Astrocyte (in vitro differentiated cells and primary cell): Measurements from ENCODE around the gene NCKAP5L. TPM values are rescaled to one million over a fixed set of nuclear protein-coding genes. Genes with fewer than 3 reads are reported as not detected.

Experiments
- DNase-seq: peaks from one replicate; pipeline ENCODE4 v3.0.0-alpha.2; 2010; ENCODE audit warnings: low read depth
- FAIRE-seq: peaks from 2 replicates; lab custom pipeline; 2011; peaks lifted over from hg19 to GRCh38; lab: Jason Lieb, UNC
- H2AFZ ChIP-seq: 2 replicates; pipeline ENCODE4 v1.6.0; 2012; ENCODE audit warnings: low read depth, low read length, inconsistent platforms
- H3K27ac ChIP-seq: 2 replicates; pipeline ENCODE4 v1.5.1; 2011; ENCODE audit warnings: low read depth, low read length, inconsistent platforms
- H3K27me3 ChIP-seq: 2 replicates; pipeline ENCODE4 v1.6.0; 2011; ENCODE audit warnings: low read length, inconsistent platforms; ENCODE audit not compliant: insufficient read depth
- H3K36me3 ChIP-seq: 2 replicates; pipeline ENCODE4 v1.5.1; 2011; ENCODE audit warnings: low read length, inconsistent platforms; ENCODE audit not compliant: insufficient read depth
- H3K4me1 ChIP-seq: 2 replicates; pipeline ENCODE4 v1.5.1; 2011; ENCODE audit warnings: low read length, inconsistent platforms; ENCODE audit not compliant: insufficient read depth
- H3K4me2 ChIP-seq: 2 replicates; pipeline ENCODE4 v1.6.0; 2012; ENCODE audit warnings: low read length, inconsistent platforms
- H3K4me3 ChIP-seq: 2 replicates; pipeline ENCODE4 v1.5.1; 2011; ENCODE audit warnings: low read depth, mild to moderate bottlenecking, low read length, inconsistent platforms; ENCODE audit not compliant: insufficient read depth
- H3K79me2 ChIP-seq: 2 replicates; pipeline ENCODE4 v1.6.0; 2012; ENCODE audit warnings: mild to moderate bottlenecking, low read length, inconsistent platforms; ENCODE audit not compliant: insufficient read depth
- H3K9ac ChIP-seq: 2 replicates; pipeline ENCODE4 v1.6.0; 2012; ENCODE audit warnings: mild to moderate bottlenecking, low read length, inconsistent platforms
- H3K9me3 ChIP-seq: 2 replicates; pipeline ENCODE4 v1.5.1; 2012; ENCODE audit warnings: low read depth, mild to moderate bottlenecking, low read length, inconsistent platforms; ENCODE audit not compliant: insufficient read depth
- H4K20me1 ChIP-seq: 2 replicates; pipeline ENCODE4 v1.6.0; 2012; ENCODE audit warnings: low read length, inconsistent platforms; ENCODE audit not compliant: insufficient read depth
- H3K27ac Mint-ChIP-seq: one replicate; pipeline ENCODE4 v1.8.0; 2021; ENCODE audit warnings: mild to moderate bottlenecking, mixed read lengths; ENCODE audit not compliant: unreplicated experiment
- H3K27me3 Mint-ChIP-seq: one replicate; pipeline ENCODE4 v1.8.0; 2021; ENCODE audit warnings: low read depth, mixed read lengths; ENCODE audit not compliant: unreplicated experiment
- H3K36me3 Mint-ChIP-seq: one replicate; pipeline ENCODE4 v1.8.0; 2021; ENCODE audit warnings: low read depth, mixed read lengths; ENCODE audit not compliant: unreplicated experiment
- H3K4me1 Mint-ChIP-seq: one replicate; pipeline ENCODE4 v1.8.0; 2021; ENCODE audit warnings: low read depth, mixed read lengths; ENCODE audit not compliant: unreplicated experiment
- H3K4me3 Mint-ChIP-seq: one replicate; pipeline ENCODE4 v1.8.0; 2021; ENCODE audit warnings: mild to moderate bottlenecking, moderate library complexity, mixed read lengths; ENCODE audit not compliant: unreplicated experiment
- H3K9me3 Mint-ChIP-seq: one replicate; pipeline ENCODE4 v1.8.0; 2021; ENCODE audit warnings: mild to moderate bottlenecking, mixed read lengths; ENCODE audit not compliant: unreplicated experiment
- CTCF ChIP-seq: IDR thresholded peaks from 2 replicates; pipeline ENCODE4 v1.5.1; 2011; ENCODE audit warnings: low read depth, mild to moderate bottlenecking, inconsistent platforms, low read length, moderate library complexity; ENCODE audit not compliant: insufficient read depth
- EZH2 ChIP-seq: IDR thresholded peaks from 2 replicates; pipeline ENCODE4 v1.6.1; 2012; ENCODE audit warnings: mild to moderate bottlenecking, low read length, inconsistent platforms; ENCODE audit not compliant: insufficient read depth
- total RNA-seq: library from RNA; stranded (reverse); gene quantifications from 2 replicates; pipeline ENCODE4 v1.2.1, GENCODE V29; 2021

Gene NCKAP5L
- total RNA-seq, 1 donor from 2014 or later = 59.5 TPM

DNA sequence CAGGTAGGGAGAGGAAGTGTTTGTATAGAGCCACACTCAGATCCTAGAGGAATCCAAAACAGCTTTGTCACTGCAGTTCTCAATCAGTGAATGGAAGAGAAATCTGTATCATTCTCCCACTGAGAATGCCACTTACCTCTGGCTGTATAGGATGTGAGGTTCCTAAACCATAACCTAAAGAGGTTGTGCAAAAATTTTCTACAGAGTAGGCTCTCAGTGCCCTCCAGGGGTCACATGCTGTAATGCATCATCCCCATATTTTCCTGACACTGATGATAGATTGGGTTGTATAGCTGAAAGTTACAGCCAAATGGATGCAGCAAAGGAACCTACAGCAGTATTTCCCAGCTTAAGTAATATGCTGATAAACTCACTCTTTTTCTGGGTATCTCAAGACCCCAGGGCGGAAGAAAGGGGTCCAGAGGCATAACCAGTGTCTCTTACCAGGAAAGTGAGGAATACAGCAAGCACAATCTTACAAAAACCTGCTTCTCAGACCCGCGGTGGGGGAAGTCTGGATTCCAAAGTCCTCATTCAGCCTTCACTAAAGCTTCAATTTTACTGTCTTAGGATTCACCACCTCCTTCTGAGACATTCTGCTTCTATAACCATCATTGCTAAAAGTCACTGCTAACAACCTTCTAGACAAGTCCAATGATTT lies 10.9 kb upstream of the NCKAP5L start:
- no peak overlapping the region for H3K27ac Mint-ChIP-seq
- no peak for FAIRE-seq

GRCh38 chr12:49832836-49833421 lies 4.7 kb upstream of the NCKAP5L start:
- no peaks in the 10 kb centered on the region for H3K9me3 Mint-ChIP-seq
- Histone ChIP-seq H3K79me2 (no peaks in the 10 kb centered on the region), H3K4me2 (no peak overlapping the region), H4K20me1 (peaks cover under 1% of the 10 kb centered on the region), H3K9me3 (no peaks in the 10 kb centered on the region), H3K9ac (no peak overlapping the region), H3K27ac (no peak overlapping the region), H3K27me3 (no peaks in the 10 kb centered on the region), H3K36me3 (peaks cover 3% of the 10 kb centered on the region), H3K4me1 (peaks cover 9% of the 10 kb centered on the region), H2AFZ (no peak overlapping the region), H3K4me3 (no peak overlapping the region)
- H3K36me3 Mint-ChIP-seq = no peaks in the 10 kb centered on the region
- peaks cover 9% of the 10 kb centered on the region for H3K4me1 Mint-ChIP-seq
- H3K4me3 Mint-ChIP-seq = no peak overlapping the region
- peaks cover 5% of the 10 kb centered on the region for H3K27me3 Mint-ChIP-seq
- TF ChIP-seq CTCF (no peak), EZH2 (no peak)
- FAIRE-seq = no peak
- H3K27ac Mint-ChIP-seq = peak overlapping the region; percentile 97
- peak; percentile 60 for DNase-seq

More for the DNA sequence above, 10.9 kb upstream of the NCKAP5L start:
- Mint-ChIP-seq H3K27me3 (peaks cover 2% of the 10 kb centered on the region), H3K9me3 (no peaks in the 10 kb centered on the region), H3K4me1 (peaks cover 4% of the 10 kb centered on the region), H3K36me3 (peaks cover 2% of the 10 kb centered on the region), H3K4me3 (no peak overlapping the region)
- H3K4me2 ChIP-seq = no peak overlapping the region
- H3K27me3 ChIP-seq = no peaks in the 10 kb centered on the region
- TF ChIP-seq EZH2 (no peak), CTCF (peak; percentile 68)
- no peak overlapping the region for H3K9ac ChIP-seq
- H3K27ac ChIP-seq = no peak overlapping the region
- no peak for DNase-seq
- H3K9me3 ChIP-seq = no peaks in the 10 kb centered on the region
- H3K4me1 ChIP-seq = peaks cover 10% of the 10 kb centered on the region
- no peak overlapping the region for H3K4me3 ChIP-seq
- no peak overlapping the region for H2AFZ ChIP-seq
- H3K79me2 ChIP-seq = peaks cover 15% of the 10 kb centered on the region
- H4K20me1 ChIP-seq = peaks cover 11% of the 10 kb centered on the region
- H3K36me3 ChIP-seq = peaks cover 3% of the 10 kb centered on the region

DNA sequence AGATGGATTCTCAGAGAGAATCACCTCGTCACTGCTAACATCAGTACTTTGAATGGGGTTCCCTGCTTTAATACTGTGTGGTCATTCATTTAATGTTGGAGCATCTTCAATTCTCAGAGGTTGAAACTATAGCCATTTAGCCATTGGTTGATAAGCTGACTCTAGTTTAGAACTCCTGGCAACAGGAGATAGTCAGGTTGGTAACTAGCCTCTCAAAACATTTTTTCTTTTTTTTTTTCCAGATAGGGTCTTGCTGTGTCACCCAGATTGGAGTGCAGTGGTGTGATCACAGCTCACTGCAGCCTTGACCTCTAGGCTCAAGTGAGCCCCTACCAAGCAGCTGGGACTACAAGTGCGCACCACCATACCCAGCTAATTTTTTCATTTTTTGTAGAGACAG lies 3.5 kb upstream of the NCKAP5L start:
- H3K36me3 Mint-ChIP-seq = no peaks in the 10 kb centered on the region
- DNase-seq = no peak
- H3K79me2 ChIP-seq = peaks cover 11% of the 10 kb centered on the region

More for the DNA sequence above, 3.5 kb upstream of the NCKAP5L start:
- Histone ChIP-seq H3K9ac (no peak overlapping the region), H3K36me3 (no peaks in the 10 kb centered on the region), H3K4me1 (peaks cover 15% of the 10 kb centered on the region), H2AFZ (no peak overlapping the region), H3K4me2 (no peak overlapping the region), H4K20me1 (peaks cover 6% of the 10 kb centered on the region), H3K27me3 (no peaks in the 10 kb centered on the region), H3K27ac (no peak overlapping the region), H3K9me3 (no peaks in the 10 kb centered on the region), H3K4me3 (no peak overlapping the region)
- Mint-ChIP-seq H3K4me1 (peaks cover 13% of the 10 kb centered on the region), H3K27me3 (peaks cover 5% of the 10 kb centered on the region), H3K4me3 (no peak overlapping the region), H3K27ac (no peak overlapping the region), H3K9me3 (no peaks in the 10 kb centered on the region)
- TF ChIP-seq EZH2 (no peak), CTCF (no peak)
- no peak for FAIRE-seq
